Measurements from ENCODE around the gene GNAQ. TPM values are rescaled to one million over a fixed set of nuclear protein-coding genes. Genes with fewer than 3 reads are reported as not detected.

Gene GNAQ
- total and polyA plus RNA-seq, 2 of the 4 experiments (the other 2 are of a cell fraction) = 23.1 to 50.7 TPM

- no peak overlapping the region for H3K9ac ChIP-seq (ENCODE audit: low read depth, low read length)
- no peak overlapping the region for H2BK20ac ChIP-seq (ENCODE audit: low read depth, low read length)
- WGBS, 2 experiments (ENCODE audit: extremely low coverage in 2 of 2, insufficient read length in 1 of 2) = no CpG with 5 or more reads among the region's 4 CpGs
- no peak overlapping the region for H3K4ac ChIP-seq (ENCODE audit: low read depth, low read length)
- no peak overlapping the region for H3K56ac ChIP-seq (ENCODE audit: extremely low read depth, insufficient read depth, low read length)
- dilution Hi-C loops (cut with HindIII; ENCODE audit: low sequenced_read_pairs, unreplicated experiment) = no loop called here
- H3K14ac ChIP-seq (replicated peaks; ENCODE audit: low read depth, low read length) = no peak overlapping the region
- no peak overlapping the region for H3K27ac ChIP-seq (ENCODE audit: insufficient read depth, low read length)
- H4K8ac ChIP-seq (ENCODE audit: low read depth in 2 of 2, low read length in 2 of 2) = no peak overlapping the region
- H3K4me2 ChIP-seq (ENCODE audit: low read depth, low read length) = no peak overlapping the region
- intact Hi-C loops (cut with micrococcal nuclease) = no loop called here
- H2BK5ac ChIP-seq (ENCODE audit: low read depth, low read length, poor library complexity, severe bottlenecking) = no peak overlapping the region
- no peak overlapping the region for H3K18ac ChIP-seq (ENCODE audit: low read depth, low read length)
- H3K9me1 ChIP-seq (ENCODE audit: insufficient read depth, low read length) = no peaks in the 10 kb centered on the region
- ChIA-PET CTCF (interaction anchor here (1.6 kb wide), 1 partner anchor 170 kb away, joined by 4 read pairs; no protein-coding TSS in a partner anchor), POLR2A (ENCODE audit: unreplicated experiment) (no interaction called here)
- H2AK5ac ChIP-seq (ENCODE audit: low read depth, low read length) = no peak overlapping the region
- no peak overlapping the region for H2AFZ ChIP-seq (replicated peaks; ENCODE audit: low read length, poor library complexity)
- H3K4me3 ChIP-seq (ENCODE audit: insufficient read depth, low read depth, low read length) = no peak overlapping the region
- H4K20me1 ChIP-seq (ENCODE audit: insufficient read depth, low read length) = no peaks in the 10 kb centered on the region
- H3K36me3 ChIP-seq (ENCODE audit: control insufficient read depth, insufficient read depth, low read length) = peaks cover 6% of the 10 kb centered on the region
- no peaks in the 10 kb centered on the region for H3K27me3 ChIP-seq (ENCODE audit: control insufficient read depth, insufficient read depth, low read length)
- no peak overlapping the region for H2BK120ac ChIP-seq (ENCODE audit: low read depth, low read length)
- in situ Hi-C loops (cut with MboI; ENCODE audit: low sequenced_read_pairs) = no loop called here
- no peak overlapping the region for H3K23ac ChIP-seq (ENCODE audit: low read depth, low read length)
- no peak overlapping the region for H2AK9ac ChIP-seq (replicated peaks; ENCODE audit: low read depth, low read length, poor library complexity)
- no peak overlapping the region for H4K5ac ChIP-seq (ENCODE audit: low read depth, low read length)
- H3K4me1 ChIP-seq (ENCODE audit: control insufficient read depth, insufficient read depth, low read length) = peaks cover 2% of the 10 kb centered on the region; the same call in 1 of the 2 replicates
- TF ChIP-seq ELK1 (IDR thresholded peaks at IDR 0.05; ENCODE audit: borderline replicate concordance, low read depth, low read length) (no peak), CEBPB (IDR thresholded peaks at IDR 0.05; ENCODE audit: low read depth, low read length) (no peak), BHLHE40 (IDR thresholded peaks at IDR 0.05; ENCODE audit: low read depth, low read length) (no peak)
- H2BK15ac ChIP-seq (ENCODE audit: low read depth, low read length) = no peak overlapping the region
- peaks cover 4 to 14% of the 10 kb centered on the region in 2 experiments; a peak in 3 of 4 replicates for H3K79me1 ChIP-seq (ENCODE audit: low read depth in 1 of 2, low read length in 2 of 2)
- no peak for DNase-seq
- H3K9me3 ChIP-seq (ENCODE audit: control insufficient read depth, insufficient read depth, low read length) = peaks cover 5% of the 10 kb centered on the region
- no peak for ATAC-seq (ENCODE audit: low read depth)
- H4K91ac ChIP-seq (ENCODE audit: insufficient read depth, low read depth, low read length) = no peak overlapping the region
- no TSS peak for BruUV-seq (replicated peaks)
These were observed 166.1 kb downstream of the GNAQ start for GRCh38 chr9:77865385-77866047.

Data from IMR-90 (cell line).